ENCODE data around the gene DARS1. TPM values are rescaled to one million over a fixed set of nuclear protein-coding genes. Genes with fewer than 3 reads are reported as not detected.

The DARS1 gene
- total RNA-seq, 1 experiment from 2014 or later, result 85.3 TPM

DNA sequence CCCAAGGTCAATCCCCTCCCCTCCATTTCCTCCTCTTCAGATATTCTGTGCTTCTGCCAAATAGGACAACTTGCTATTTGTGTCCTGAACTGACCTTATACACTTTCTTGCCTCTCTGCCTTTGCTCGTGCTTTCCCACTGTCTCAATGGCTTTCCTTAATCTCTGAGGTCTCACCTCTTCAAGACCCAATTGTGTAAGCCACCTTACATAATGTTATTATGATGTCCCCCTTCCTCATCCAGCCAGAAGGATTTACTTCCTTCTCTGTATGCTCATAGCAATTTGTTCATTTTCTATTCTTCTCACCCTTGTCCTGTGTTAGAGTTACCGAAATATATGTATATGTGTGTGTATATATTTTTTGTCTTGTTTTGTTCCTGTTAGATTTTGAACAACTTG lies 26.9 kb upstream of the DARS1 start:
- no peak for DNase-seq (ENCODE audit: low read depth, low spot score)
- Histone ChIP-seq H3K4me1 (ENCODE audit: control insufficient read depth, insufficient read depth, low read length) (no peaks in the 10 kb centered on the region), H3K27ac (ENCODE audit: low read length) (no peak overlapping the region), H3K36me3 (ENCODE audit: control insufficient read depth, insufficient read depth, low read length) (no peaks in the 10 kb centered on the region), H3K4me3 (ENCODE audit: low read depth in 2 of 2, low read length in 2 of 2) (no peak overlapping the region), H3K9me3 (ENCODE audit: control insufficient read depth, insufficient read depth, low read depth, low read length) (no peaks in the 10 kb centered on the region), H3K27me3 (ENCODE audit: control insufficient read depth, insufficient read depth, low read length) (peaks cover 6% of the 10 kb centered on the region; the same call in 1 of the 2 replicates)
- POLR2A ChIA-PET, result no interaction called here
- TF ChIP-seq TCF7L2 (IDR thresholded peaks at IDR 0.05; ENCODE audit: low read depth, low read length) (no peak), POLR2AphosphoS5 (IDR thresholded peaks at IDR 0.05; ENCODE audit: low read depth, low read length) (no peak), SIN3A (IDR thresholded peaks at IDR 0.05; ENCODE audit: borderline replicate concordance, insufficient read depth, low read depth, low read length) (no peak)
- TF ChIP-seq, protein P1, sequence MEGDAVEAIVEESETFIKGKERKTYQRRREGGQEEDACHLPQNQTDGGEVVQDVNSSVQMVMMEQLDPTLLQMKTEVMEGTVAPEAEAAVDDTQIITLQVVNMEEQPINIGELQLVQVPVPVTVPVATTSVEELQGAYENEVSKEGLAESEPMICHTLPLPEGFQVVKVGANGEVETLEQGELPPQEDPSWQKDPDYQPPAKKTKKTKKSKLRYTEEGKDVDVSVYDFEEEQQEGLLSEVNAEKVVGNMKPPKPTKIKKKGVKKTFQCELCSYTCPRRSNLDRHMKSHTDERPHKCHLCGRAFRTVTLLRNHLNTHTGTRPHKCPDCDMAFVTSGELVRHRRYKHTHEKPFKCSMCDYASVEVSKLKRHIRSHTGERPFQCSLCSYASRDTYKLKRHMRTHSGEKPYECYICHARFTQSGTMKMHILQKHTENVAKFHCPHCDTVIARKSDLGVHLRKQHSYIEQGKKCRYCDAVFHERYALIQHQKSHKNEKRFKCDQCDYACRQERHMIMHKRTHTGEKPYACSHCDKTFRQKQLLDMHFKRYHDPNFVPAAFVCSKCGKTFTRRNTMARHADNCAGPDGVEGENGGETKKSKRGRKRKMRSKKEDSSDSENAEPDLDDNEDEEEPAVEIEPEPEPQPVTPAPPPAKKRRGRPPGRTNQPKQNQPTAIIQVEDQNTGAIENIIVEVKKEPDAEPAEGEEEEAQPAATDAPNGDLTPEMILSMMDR (IDR thresholded peaks at IDR 0.05), result no peak
- TF ChIP-seq, protein P2, sequence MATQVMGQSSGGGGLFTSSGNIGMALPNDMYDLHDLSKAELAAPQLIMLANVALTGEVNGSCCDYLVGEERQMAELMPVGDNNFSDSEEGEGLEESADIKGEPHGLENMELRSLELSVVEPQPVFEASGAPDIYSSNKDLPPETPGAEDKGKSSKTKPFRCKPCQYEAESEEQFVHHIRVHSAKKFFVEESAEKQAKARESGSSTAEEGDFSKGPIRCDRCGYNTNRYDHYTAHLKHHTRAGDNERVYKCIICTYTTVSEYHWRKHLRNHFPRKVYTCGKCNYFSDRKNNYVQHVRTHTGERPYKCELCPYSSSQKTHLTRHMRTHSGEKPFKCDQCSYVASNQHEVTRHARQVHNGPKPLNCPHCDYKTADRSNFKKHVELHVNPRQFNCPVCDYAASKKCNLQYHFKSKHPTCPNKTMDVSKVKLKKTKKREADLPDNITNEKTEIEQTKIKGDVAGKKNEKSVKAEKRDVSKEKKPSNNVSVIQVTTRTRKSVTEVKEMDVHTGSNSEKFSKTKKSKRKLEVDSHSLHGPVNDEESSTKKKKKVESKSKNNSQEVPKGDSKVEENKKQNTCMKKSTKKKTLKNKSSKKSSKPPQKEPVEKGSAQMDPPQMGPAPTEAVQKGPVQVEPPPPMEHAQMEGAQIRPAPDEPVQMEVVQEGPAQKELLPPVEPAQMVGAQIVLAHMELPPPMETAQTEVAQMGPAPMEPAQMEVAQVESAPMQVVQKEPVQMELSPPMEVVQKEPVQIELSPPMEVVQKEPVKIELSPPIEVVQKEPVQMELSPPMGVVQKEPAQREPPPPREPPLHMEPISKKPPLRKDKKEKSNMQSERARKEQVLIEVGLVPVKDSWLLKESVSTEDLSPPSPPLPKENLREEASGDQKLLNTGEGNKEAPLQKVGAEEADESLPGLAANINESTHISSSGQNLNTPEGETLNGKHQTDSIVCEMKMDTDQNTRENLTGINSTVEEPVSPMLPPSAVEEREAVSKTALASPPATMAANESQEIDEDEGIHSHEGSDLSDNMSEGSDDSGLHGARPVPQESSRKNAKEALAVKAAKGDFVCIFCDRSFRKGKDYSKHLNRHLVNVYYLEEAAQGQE (IDR thresholded peaks at IDR 0.05; ENCODE audit: insufficient read depth in 1 of 2, low read depth in 2 of 2, low read length in 1 of 2), result no peak
- intact Hi-C loops (cut with micrococcal nuclease; ENCODE audit: unreplicated experiment) (no loop called here), in situ Hi-C loops (cut with HindIII; ENCODE audit: low pct_unique_long_range_greater_than_20kb, low sequenced_read_pairs) (no loop called here)
- CTCF ChIA-PET, result no interaction called here
- ATAC-seq, result no peak
- BruUV-seq (replicated peaks), result no TSS peak

DNA sequence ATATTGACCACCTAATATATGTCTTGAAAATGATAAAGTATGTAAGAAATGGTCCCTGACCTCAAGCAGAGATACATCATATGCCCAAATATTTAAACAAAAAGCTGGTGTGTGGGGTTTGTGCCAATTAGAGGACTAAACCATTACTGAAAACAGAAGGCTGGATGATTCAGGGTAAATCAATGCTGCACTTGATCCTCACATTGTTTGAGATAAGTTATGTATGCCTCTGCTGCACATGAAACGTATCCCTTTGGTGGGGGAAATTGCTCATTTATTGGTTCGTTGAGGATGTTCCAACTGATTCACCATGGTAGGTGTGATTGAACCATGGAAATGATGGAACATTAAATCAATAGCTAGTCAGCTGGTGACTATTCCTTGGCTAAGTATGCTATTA lies 24.7 kb upstream of the DARS1 start:
- no peaks in the 10 kb centered on the region for H3K27me3 ChIP-seq (ENCODE audit: control insufficient read depth, insufficient read depth, low read length)
- H3K27ac ChIP-seq (ENCODE audit: low read length), result no peak overlapping the region
- no peaks in the 10 kb centered on the region for H3K36me3 ChIP-seq (ENCODE audit: control insufficient read depth, insufficient read depth, low read length)
- intact Hi-C loops (cut with micrococcal nuclease; ENCODE audit: unreplicated experiment), result no loop called here
- POLR2A ChIA-PET, result no interaction called here
- BruUV-seq (replicated peaks), result no TSS peak
- DNase-seq (ENCODE audit: low read depth, low spot score) (no peak), ATAC-seq (no peak)
- no peak overlapping the region for H3K4me3 ChIP-seq (ENCODE audit: low read depth in 2 of 2, low read length in 2 of 2)
- TF ChIP-seq, protein P2 (IDR thresholded peaks at IDR 0.05; ENCODE audit: insufficient read depth in 1 of 2, low read depth in 2 of 2, low read length in 1 of 2), result no peak
- TF ChIP-seq SIN3A (IDR thresholded peaks at IDR 0.05; ENCODE audit: borderline replicate concordance, insufficient read depth, low read depth, low read length) (no peak), POLR2AphosphoS5 (IDR thresholded peaks at IDR 0.05; ENCODE audit: low read depth, low read length) (no peak), TCF7L2 (IDR thresholded peaks at IDR 0.05; ENCODE audit: low read depth, low read length) (no peak)
- TF ChIP-seq, protein P1 (IDR thresholded peaks at IDR 0.05), result no peak
- CTCF ChIA-PET, result no interaction called here
- H3K9me3 ChIP-seq (ENCODE audit: control insufficient read depth, insufficient read depth, low read depth, low read length), result no peaks in the 10 kb centered on the region
- no peaks in the 10 kb centered on the region for H3K4me1 ChIP-seq (ENCODE audit: control insufficient read depth, insufficient read depth, low read length)
- in situ Hi-C loops (cut with HindIII; ENCODE audit: low pct_unique_long_range_greater_than_20kb, low sequenced_read_pairs), result no loop called here
